Astrocyte of the cerebellum (primary cell): ENCODE results near the gene TXLNB.
A peak's percentile ranks its signal among the peaks of the same experiment; 100 is the strongest.

Experiments used
- DNase-seq: peaks from one replicate; pipeline ENCODE4 v3.0.0-alpha.2; 2011; ENCODE audit warnings: low read depth
- H3K4me3 ChIP-seq: 2 replicates; pipeline ENCODE4 v1.5.1; 2011; ENCODE audit warnings: mild to moderate bottlenecking, low read depth, low read length, moderate library complexity
- in situ Hi-C: cut with HindIII; loops from 2 replicates; pipeline ENCODE4 v1.10.0; 2017; ENCODE audit warnings: low sequenced_read_pairs
- TF ChIP-seq, protein P1 (sequence below): IDR thresholded peaks from 2 replicates; pipeline ENCODE4 v1.5.1; 2012; ENCODE audit warnings: low read length, low read depth, moderate library complexity, mild to moderate bottlenecking; ENCODE audit errors: missing control alignments

Gene TXLNB

DNA sequence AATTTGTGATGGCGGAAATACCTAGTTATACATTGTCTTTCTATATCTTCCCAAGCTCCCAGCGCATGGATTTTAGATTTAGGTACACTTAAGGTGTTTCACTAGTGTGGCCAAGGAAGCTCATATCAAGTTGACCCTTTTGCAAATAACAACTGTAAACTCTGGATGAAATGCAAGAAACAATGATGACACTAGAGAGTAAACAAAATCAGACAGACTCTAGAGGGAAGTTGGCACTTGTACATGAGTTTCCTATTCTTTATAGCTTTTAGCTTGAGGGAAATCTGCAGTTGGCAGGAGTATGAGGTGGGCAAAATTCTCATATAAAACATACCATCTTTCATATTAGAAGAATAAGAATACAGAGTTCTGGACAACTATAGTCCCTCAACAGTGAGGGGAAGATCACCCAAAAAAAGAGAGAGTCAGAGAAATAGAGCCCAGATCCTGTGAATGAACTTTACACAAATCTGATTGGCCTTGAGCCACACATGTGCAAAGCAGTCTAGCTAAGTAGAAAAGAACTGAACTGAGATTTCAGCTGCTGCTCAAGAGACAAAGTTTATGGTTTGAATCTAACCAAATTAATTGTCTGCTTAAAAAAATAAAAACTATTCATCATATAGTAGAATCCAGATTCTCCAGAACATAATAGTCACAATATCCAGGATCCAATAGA is 26.1 kb downstream of the TXLNB start:
- no peak for DNase-seq
- in situ Hi-C loops = no loop called here
- TF ChIP-seq, protein P1, sequence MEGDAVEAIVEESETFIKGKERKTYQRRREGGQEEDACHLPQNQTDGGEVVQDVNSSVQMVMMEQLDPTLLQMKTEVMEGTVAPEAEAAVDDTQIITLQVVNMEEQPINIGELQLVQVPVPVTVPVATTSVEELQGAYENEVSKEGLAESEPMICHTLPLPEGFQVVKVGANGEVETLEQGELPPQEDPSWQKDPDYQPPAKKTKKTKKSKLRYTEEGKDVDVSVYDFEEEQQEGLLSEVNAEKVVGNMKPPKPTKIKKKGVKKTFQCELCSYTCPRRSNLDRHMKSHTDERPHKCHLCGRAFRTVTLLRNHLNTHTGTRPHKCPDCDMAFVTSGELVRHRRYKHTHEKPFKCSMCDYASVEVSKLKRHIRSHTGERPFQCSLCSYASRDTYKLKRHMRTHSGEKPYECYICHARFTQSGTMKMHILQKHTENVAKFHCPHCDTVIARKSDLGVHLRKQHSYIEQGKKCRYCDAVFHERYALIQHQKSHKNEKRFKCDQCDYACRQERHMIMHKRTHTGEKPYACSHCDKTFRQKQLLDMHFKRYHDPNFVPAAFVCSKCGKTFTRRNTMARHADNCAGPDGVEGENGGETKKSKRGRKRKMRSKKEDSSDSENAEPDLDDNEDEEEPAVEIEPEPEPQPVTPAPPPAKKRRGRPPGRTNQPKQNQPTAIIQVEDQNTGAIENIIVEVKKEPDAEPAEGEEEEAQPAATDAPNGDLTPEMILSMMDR = no peak
- no peak overlapping the region for H3K4me3 ChIP-seq

DNA sequence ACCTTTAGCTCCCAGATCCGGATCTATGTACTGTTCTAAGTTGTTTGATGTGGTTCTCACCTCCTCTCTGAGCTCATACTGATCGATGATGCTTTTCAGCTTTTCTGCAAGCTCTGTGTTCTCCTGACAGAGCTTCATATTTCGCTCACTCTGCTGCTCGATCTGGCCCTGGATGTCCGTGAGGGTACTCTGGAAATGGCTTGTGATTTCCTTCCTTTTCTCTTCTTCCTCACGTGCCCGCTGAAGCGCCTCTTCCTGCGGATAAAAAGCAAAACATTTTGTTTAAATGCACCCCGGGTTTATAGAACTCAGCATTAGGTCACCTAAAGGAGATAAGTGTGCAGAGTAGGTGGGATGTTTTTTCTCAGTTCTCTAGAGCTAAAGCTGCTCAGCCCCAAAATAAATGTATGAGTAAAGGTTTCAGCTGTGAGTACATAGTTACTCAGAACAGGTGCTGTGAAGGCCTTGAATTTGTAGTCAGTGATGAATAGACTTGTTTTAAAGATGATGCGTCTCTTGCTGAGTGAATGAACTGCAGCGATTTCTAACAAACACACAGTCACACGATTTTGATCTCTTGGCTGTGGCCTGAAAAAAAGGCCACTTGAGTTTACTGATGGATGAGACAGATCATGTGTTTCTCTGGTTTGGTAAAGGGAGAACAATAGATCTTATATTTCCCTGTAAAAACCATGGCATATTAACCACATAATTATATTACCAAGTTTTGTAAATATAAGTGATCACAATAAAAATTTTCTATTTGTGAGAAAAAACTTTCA is 29.1 kb downstream of the TXLNB start:
- no peak overlapping the region for H3K4me3 ChIP-seq
- TF ChIP-seq, protein P1 = no peak
- in situ Hi-C loops = no loop called here
- no peak for DNase-seq

DNA sequence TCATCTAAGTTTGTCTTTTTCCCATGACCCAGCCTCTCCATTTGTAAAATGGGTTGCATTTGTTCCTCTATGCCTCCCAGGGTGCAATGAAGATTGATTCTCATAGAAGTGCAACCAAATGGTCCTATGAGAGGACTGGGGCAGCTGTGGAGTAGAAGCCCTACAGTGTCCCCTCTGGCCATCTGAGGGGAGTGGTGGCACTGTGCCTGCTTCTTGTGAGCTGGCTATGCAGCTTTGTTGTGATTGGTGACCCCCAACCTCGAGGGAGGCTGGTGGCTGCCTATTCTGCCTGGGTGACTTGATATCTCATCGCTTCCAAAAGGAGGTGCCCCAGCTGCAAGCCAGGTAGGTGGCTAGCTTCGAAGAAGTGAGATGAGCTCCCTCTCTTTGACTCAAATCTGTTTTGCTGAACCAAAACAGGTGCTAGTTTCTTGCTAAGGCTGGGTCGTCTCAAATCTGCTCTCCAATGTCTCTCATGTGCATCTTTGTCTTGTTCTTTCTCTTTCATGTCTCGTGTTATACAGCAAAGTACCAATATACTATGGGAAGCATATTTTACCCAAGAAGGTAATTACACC is 33.9 kb downstream of the TXLNB start:
- in situ Hi-C loops = no loop called here
- DNase-seq = no peak
- TF ChIP-seq, protein P1 = no peak
- no peak overlapping the region for H3K4me3 ChIP-seq

DNA sequence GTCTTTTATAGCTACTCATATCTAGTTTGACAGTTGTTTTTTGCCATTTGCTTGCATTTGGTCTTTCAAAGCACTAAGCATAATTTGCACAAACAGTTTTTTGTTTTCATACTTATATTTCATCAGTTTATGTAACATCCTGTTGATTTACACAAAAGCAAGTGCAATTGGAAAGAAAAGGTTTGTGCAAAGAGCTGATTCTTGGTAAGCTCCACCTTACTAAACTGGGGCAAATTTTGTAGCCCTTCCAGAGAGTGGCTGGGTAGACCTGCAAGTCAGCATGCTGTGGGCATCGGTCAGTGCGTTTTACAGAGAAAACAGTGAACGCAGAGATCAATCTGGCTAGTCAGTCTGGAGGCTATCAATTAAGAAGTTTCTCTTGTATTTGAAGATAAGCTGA is 34.5 kb downstream of the TXLNB start:
- no peak overlapping the region for H3K4me3 ChIP-seq
- DNase-seq = no peak
- TF ChIP-seq, protein P1 = no peak
- in situ Hi-C loops = no loop called here

DNA sequence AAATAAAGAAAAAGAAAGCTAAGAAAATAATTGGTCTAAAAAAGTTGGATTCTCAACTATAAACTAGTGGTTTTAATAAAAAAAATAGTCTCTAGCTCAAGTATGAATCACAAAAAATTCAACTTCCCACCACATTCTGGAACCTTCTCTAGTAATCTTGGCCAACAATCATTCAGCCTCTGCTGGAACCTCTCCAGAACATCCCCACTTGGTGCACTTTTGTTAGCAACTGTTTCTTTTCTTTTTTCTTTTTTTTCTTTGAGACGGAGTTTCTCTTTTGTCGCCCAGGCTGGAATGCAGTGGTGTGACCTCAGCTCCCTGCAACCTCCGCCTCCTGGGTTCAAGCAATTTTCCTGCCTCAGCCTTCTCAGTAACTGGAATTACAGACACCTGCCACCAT is 35.7 kb downstream of the TXLNB start:
- DNase-seq = peak; percentile 97
- no peak overlapping the region for H3K4me3 ChIP-seq
- in situ Hi-C loops = no loop called here
- TF ChIP-seq, protein P1 = no peak

DNA sequence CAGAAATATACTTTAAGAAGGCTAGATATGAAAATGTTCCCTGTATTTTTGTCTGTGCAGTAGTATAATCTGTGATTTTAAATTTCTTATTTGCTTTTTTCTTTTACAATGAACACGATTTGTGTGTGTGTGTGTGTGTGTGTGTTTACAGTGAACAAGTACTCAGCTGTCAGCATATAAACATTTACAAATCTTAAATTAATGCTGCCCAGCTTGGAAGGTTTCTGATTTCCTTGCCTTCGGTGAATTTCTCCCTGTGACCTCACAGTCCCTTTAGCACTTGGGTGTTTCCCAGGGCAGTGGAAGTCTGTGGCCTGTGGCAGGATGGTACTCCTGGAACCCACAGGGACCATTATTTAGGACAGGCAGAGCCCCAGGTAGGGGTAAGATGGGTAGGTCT is 37.6 kb downstream of the TXLNB start:
- TF ChIP-seq, protein P1 = no peak
- DNase-seq = no peak
- H3K4me3 ChIP-seq = no peak overlapping the region
- in situ Hi-C loops = no loop called here
